ENCODE data around the gene ABHD3.
A peak's percentile ranks its signal among the peaks of the same experiment; 100 is the strongest.
"Not testable (repeated sequence)": the region's sequence is repeated elsewhere in the genome, so short reads cannot be mapped to it uniquely, and the experiment has no call there.

Gene ABHD3

GRCh38 chr18:21612125-21613039, 92.2 kb downstream of the ABHD3 start, which contains the start of gene SNRPD1:
Gene SNRPD1 (plus strand): TSS chr18:21612314. CDS start chr18:21612430, 116 bp downstream.
- peak; percentile 97 for TF ChIP-seq CTCF (conservative IDR thresholded peaks at IDR 0.05; ENCODE audit: low read depth, low read length)
- H3K4me3 ChIP-seq (ENCODE audit: low read length) = peak within 1 kb of the TSS; percentile 93
- peak; percentile 65 for DNase-seq (ENCODE audit: low read depth)

- peak overlapping the region; percentile 93 for H3K4me3 ChIP-seq (ENCODE audit: low read length)
- DNase-seq (ENCODE audit: low read depth) = not testable (repeated sequence)
Measured at GRCh38 chr18:21611401-21612124, 93.0 kb downstream of the ABHD3 start.

GRCh38 chr18:21605213-21605612, 99.4 kb downstream of the ABHD3 start:
- H3K4me3 ChIP-seq (ENCODE audit: low read length) = no peak overlapping the region
- DNase-seq (ENCODE audit: low read depth) = no peak
- TF ChIP-seq CTCF (conservative IDR thresholded peaks at IDR 0.05; ENCODE audit: low read depth, low read length) = no peak

GRCh38 chr18:21604671-21605070, 99.9 kb downstream of the ABHD3 start:
- no peak for DNase-seq (ENCODE audit: low read depth)
- no peak overlapping the region for H3K4me3 ChIP-seq (ENCODE audit: low read length)
- no peak for TF ChIP-seq CTCF (conservative IDR thresholded peaks at IDR 0.05; ENCODE audit: low read depth, low read length)

GRCh38 chr18:21602299-21602587, 102.3 kb downstream of the ABHD3 start:
- no peak for TF ChIP-seq CTCF (conservative IDR thresholded peaks at IDR 0.05; ENCODE audit: low read depth, low read length)
- DNase-seq (ENCODE audit: low read depth) = no peak
- H3K4me3 ChIP-seq (ENCODE audit: low read length) = no peak overlapping the region

Data from retinal pigment epithelial cell (primary cell).